Panc1 (cell line): ENCODE results near the gene CYP4V2. TPM values are rescaled to one million over a fixed set of nuclear protein-coding genes. Genes with fewer than 3 reads are reported as not detected.

Source experiments
- ATAC-seq: fragments of 200-7000 bp; cut with Tn5 transposase; 2 replicates; pipeline ENCODE4 v1.9.1; 2020; ENCODE audit warnings: mild to moderate bottlenecking, moderate library complexity
- BruUV-seq: library from RNA; stranded (reverse); fragments of 400-500 nt; replicated peaks from 2 replicates; lab custom pipeline; 2021; lab: Mats Ljungman, UMichigan
- CTCF ChIA-PET: fragments of 300-600 bp; sonication (Branson Sonifier 250); formaldehyde crosslinking; loops from one replicate; lab custom pipeline; 2022; ENCODE audit warnings: antibody characterized with exemption; lab: Charles Lee
- POLR2A ChIA-PET: fragments of 300-600 bp; sonication (Branson Sonifier 250); formaldehyde crosslinking; loops from one replicate; lab custom pipeline; 2022; ENCODE audit warnings: antibody characterized with exemption; lab: Charles Lee
- DNase-seq: peaks from one replicate; pipeline ENCODE4 v3.0.0-alpha.2; 2010; ENCODE audit warnings: low read depth, low spot score
- H3K27ac ChIP-seq: 2 replicates; pipeline ENCODE4 v1.5.1; 2011; ENCODE audit warnings: mild to moderate bottlenecking, low read length, inconsistent platforms
- H3K27me3 ChIP-seq: fragments of 200-500 bp; sonication (Bioruptor generic); 2 replicates; pipeline ENCODE4 v1.6.0; 2014; ENCODE audit warnings: low read length, inconsistent platforms; ENCODE audit not compliant: control insufficient read depth, insufficient read depth
- H3K36me3 ChIP-seq: fragments of 200-500 bp; sonication (Bioruptor generic); 2 replicates; pipeline ENCODE4 v1.5.1; 2014; ENCODE audit warnings: inconsistent platforms, mild to moderate bottlenecking, low read length, moderate library complexity; ENCODE audit not compliant: control insufficient read depth, insufficient read depth
- H3K4me1 ChIP-seq: 2 replicates; pipeline ENCODE4 v1.5.1; 2011; ENCODE audit warnings: inconsistent platforms, mild to moderate bottlenecking, low read length, moderate library complexity; ENCODE audit not compliant: control insufficient read depth, insufficient read depth
- H3K4me3 ChIP-seq, 2 experiments: 2 replicates each; pipeline ENCODE4 v1.5.1; 2011 to 2012; ENCODE audit warnings: low read depth in 2 of 2, low read length in 2 of 2, mild to moderate bottlenecking in 2 of 2, inconsistent platforms in 1 of 2, moderate library complexity in 1 of 2
- H3K9me3 ChIP-seq: fragments of 200-500 bp; sonication (Bioruptor generic); 2 replicates; pipeline ENCODE4 v1.5.1; 2014; ENCODE audit warnings: low read depth, mild to moderate bottlenecking, inconsistent platforms, low read length, moderate library complexity; ENCODE audit not compliant: control insufficient read depth, insufficient read depth
- CTCF ChIP-seq: fragments of 450-650 bp; IDR thresholded peaks from 2 replicates; pipeline ENCODE4 v1.5.1; 2017; ENCODE audit warnings: mild to moderate bottlenecking
- POLR2AphosphoS5 ChIP-seq: IDR thresholded peaks from 2 replicates; pipeline ENCODE4 v1.6.1; 2012; ENCODE audit warnings: mild to moderate bottlenecking, low read depth, low read length, moderate library complexity
- REST ChIP-seq, 2 experiments: IDR thresholded peaks; 2 replicates each; pipeline ENCODE4 v1.6.1; 2011 to 2012; ENCODE audit warnings: low read depth in 2 of 2, control low read depth in 1 of 2, low read length in 1 of 2, mild to moderate bottlenecking in 1 of 2, moderate library complexity in 1 of 2; ENCODE audit not compliant: insufficient read depth in 1 of 2
- SIN3A ChIP-seq: IDR thresholded peaks from 2 replicates; pipeline ENCODE4 v1.6.1; 2012; ENCODE audit warnings: low read depth, mild to moderate bottlenecking, low read length, moderate library complexity, borderline replicate concordance; ENCODE audit not compliant: insufficient read depth
- TCF7L2 ChIP-seq: IDR thresholded peaks from 2 replicates; pipeline ENCODE4 v1.6.1; 2011; ENCODE audit warnings: mild to moderate bottlenecking, low read depth, low read length, inconsistent platforms
- in situ Hi-C: cut with HindIII; loops from 2 replicates; pipeline ENCODE4 v1.10.0; 2016; ENCODE audit warnings: low sequenced_read_pairs, low pct_unique_long_range_greater_than_20kb
- intact Hi-C: fragments of 100-400 bp; cut with micrococcal nuclease; formaldehyde crosslinking; loops from one replicate; pipeline ENCODE4 v1.10.0; 2022; ENCODE audit not compliant: unreplicated experiment
- total RNA-seq: library from RNA; stranded (reverse); gene quantifications from one replicate; pipeline ENCODE4 v1.2.1, GENCODE V29; 2021; ENCODE audit not compliant: unreplicated experiment

Gene CYP4V2
- total RNA-seq, 1 experiment from 2014 or later = 1.1 TPM

GRCh38 chr4:186159613-186160012 lies 31.8 kb upstream of the CYP4V2 start:
- CTCF ChIA-PET = no interaction called here
- Histone ChIP-seq H3K4me3 (no peak overlapping the region), H3K36me3 (no peaks in the 10 kb centered on the region), H3K9me3 (no peaks in the 10 kb centered on the region), H3K27me3 (no peaks in the 10 kb centered on the region; the same call in 1 of the 2 replicates), H3K27ac (no peak overlapping the region), H3K4me1 (no peaks in the 10 kb centered on the region)
- DNase-seq = no peak
- POLR2A ChIA-PET = no interaction called here
- in situ Hi-C loops (no loop called here), intact Hi-C loops (no loop called here)
- ATAC-seq = no peak
- TF ChIP-seq POLR2AphosphoS5 (no peak), SIN3A (no peak), TCF7L2 (no peak), CTCF (no peak), REST (IDR thresholded peaks at IDR 0.05; ENCODE audit: insufficient read depth in 1 of 2, low read depth in 2 of 2, low read length in 1 of 2) (no peak)
- BruUV-seq = no TSS peak

GRCh38 chr4:186161138-186161537 lies 30.2 kb upstream of the CYP4V2 start:
- BruUV-seq = no TSS peak
- no peaks in the 10 kb centered on the region for H3K9me3 ChIP-seq
- POLR2A ChIA-PET = no interaction called here

More at GRCh38 chr4:186161138-186161537, 30.2 kb upstream of the CYP4V2 start:
- no peak overlapping the region for H3K4me3 ChIP-seq
- CTCF ChIA-PET = no interaction called here
- in situ Hi-C loops (no loop called here), intact Hi-C loops (no loop called here)
- DNase-seq (no peak), ATAC-seq (no peak)
- no peak for TF ChIP-seq CTCF
- no peak for TF ChIP-seq REST (IDR thresholded peaks at IDR 0.05; ENCODE audit: insufficient read depth in 1 of 2, low read depth in 2 of 2, low read length in 1 of 2)
- no peak for TF ChIP-seq TCF7L2
- no peak for TF ChIP-seq POLR2AphosphoS5
- no peak for TF ChIP-seq SIN3A
- H3K4me1 ChIP-seq = no peaks in the 10 kb centered on the region
- no peaks in the 10 kb centered on the region for H3K36me3 ChIP-seq
- no peak overlapping the region for H3K27ac ChIP-seq
- no peaks in the 10 kb centered on the region; the same call in 1 of the 2 replicates for H3K27me3 ChIP-seq
